ENCODE results near the gene NFATC3. TPM values are rescaled to one million over a fixed set of nuclear protein-coding genes. Genes with fewer than 3 reads are reported as not detected.

Gene NFATC3
- total RNA-seq, 1 donor from 2014 or later = 30.9 TPM

DNA sequence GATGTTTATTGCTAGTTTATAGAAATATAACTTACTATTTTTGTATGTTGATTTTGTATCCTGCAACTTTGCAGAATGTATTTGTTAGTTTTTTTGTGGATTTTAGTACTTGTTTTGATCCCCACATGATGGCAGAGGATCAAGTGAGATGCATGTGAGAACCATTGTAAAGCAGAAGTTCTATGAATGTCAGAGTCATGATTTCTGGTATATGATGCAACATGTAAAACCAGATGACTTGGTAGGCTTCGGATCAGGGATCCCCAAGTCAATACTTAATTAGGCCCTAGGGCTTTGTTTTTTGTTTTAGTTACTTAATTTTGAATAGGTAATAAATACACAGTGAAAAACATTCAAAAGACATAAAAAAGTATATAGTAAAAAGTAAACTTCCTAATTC is 104.9 kb downstream of the NFATC3 start:
- DNase-seq = no peak

- no peak for DNase-seq
These were observed 105.8 kb downstream of the NFATC3 start for GRCh38 chr16:68190736-68191510.

DNA sequence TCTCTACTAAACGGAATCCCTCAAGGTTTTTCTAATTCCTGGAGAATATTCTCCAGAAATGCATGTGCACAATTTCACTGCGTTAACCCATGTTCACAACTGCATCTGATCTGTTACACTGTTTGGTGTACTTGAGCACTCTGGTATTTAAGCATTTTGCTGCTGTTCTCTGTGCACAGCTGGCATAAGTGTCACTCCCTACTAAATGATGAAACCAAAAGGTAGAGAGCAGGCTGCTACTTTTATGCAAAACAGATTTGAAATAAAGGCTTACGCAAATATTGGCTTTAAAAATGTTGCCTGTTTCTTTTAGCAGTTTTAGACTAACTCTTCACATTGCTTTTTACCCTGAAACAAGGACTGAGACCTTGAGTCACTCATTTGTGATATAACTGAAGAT is 109.1 kb downstream of the NFATC3 start:
- no peak for DNase-seq

DNA sequence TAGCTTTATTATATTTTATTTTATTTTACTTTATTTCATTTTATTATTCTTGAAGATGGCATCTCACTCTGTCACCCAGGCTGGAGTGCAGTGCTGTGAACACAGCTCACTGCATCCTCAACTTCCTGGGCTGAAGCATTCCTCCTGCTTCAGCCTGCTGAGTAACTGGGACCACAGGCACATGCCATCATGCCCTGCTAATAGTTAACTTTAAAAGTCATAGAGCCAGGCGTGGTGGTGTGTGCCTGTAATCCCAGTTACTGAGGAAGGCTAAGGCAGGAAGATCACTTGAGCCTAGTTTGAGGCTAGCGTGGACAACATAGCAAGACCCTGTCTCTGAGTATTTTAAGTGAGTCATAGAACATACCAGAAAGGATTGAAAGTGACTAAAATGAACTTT is 112.1 kb downstream of the NFATC3 start:
- no peak for DNase-seq

DNA sequence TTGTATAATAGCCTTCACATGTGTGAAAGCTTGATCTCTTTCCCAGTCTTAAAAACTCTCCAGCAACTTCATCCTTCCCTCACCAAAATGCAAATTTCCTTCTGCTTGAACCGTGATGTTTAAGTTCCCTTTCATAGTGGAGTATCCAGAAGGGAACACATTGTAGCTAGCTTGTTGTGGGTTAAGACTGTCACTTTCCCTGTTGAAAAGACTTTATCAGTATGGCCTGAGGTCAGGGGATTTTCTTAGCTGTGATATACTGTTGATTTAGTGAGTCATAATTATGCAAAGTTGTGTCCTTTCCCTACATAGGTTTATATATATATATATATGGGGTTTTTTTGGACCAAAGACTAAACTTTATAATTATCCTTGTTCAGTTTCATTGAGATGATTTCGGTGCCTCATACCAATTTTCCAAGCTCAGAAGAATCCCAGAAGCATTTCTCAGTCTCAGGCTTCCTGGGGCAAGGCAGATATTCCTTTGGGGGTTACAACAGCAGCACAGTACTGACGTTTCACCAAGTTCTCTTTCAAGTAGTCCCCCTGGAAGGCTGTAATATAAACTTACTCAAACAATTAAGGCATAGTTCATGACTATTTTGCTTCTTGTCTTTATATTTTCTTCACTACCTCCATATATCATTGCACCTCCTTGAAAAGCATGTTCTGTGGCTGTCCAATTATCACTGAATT is 115.1 kb downstream of the NFATC3 start:
- DNase-seq = no peak

- peak; percentile 76 for DNase-seq
These were observed 116.9 kb downstream of the NFATC3 start for GRCh38 chr16:68202091-68202519.

DNA sequence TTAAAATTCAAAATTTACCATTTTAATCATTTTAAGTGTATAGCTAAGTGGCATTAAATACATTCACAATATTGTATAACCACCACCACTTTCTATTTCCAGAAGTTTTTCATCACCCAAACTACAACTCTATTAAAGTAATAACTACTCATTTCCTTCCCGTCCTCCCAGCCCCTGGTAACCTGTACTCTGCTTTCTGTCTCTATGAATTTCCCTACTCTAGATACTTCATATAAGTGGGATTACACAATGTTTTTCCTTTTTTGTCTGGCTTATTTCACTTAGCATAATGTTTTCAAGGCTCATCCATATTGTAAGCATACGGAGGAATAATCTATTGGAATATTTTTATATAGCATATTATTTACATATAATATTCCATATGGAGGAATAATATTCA is 121.1 kb downstream of the NFATC3 start:
- no peak for DNase-seq

DNA sequence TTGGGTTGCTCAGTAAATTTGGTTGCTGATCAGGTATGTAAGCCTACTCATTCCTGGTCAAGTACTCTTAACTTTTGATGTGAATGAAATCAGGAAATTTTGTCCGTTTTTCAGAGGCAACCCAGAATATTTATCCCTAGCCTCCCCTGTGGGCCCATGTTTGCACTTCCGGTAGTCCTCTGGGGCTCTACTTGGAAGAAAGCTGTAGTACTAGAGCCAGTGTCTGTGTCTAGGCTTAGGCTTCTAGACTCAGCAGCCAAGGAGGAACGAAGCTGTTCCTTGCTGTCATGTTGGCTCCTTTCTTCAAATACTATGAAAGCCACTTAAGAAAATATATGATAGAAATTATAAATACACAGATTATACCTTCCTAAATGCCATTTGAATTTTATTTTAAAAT is 129.6 kb downstream of the NFATC3 start:
- DNase-seq = no peak

- DNase-seq = no peak
These were observed 130.1 kb downstream of the NFATC3 start for GRCh38 chr16:68215302-68215701.

- DNase-seq = no peak
These were observed 131.1 kb downstream of the NFATC3 start for GRCh38 chr16:68216240-68216639.

DNA sequence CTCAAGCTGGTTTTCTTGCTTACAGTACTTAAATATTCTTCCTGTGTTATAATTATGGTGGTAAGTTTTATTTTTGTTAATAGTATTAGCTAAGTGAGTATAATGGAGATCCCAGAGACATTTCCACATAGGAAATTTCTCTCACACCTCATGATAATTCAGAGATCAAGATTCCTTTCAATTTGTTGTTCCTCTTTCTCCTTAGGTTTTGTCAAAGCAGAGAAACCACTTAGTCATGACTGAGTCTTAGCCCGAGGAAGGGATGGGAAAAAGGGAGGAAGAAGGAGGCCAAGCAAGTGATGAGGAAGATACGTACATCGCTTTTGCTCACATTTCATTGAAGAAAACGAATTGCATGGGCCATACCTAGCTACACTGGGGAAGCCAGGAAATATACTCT is 132.3 kb downstream of the NFATC3 start:
- DNase-seq = no peak

DNA sequence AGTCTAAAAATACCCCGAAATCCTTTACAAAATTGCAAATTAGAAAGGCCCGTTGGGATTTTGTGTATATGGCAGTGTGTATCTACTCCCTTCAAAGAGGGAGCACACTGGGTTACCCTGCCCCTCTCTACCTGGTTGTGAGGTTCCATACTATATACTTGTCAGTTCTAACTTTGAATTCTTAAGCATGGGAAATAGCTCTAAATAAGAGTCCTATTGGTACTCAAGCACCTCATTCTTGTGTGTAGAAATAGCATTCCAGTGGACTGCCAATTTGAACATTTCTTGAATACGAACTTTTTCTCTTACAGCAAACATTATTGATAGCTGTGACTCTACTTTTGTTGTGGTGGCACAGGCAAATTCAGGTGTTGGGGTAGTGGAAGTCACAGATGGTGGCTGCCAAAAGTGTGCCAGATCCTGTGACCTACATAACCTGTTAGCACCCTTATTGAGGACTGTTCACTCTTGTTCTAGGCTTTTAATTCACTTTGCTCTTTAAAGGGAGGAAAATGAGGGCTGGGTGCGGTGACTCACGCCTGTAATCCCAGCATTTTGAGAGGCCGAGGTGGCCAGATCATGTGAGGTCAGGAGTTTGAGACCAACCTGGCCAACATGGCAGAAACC is 134.7 kb downstream of the NFATC3 start:
- DNase-seq = no peak

- DNase-seq = no peak
These were observed 137.9 kb downstream of the NFATC3 start for GRCh38 chr16:68223072-68223471.

DNA sequence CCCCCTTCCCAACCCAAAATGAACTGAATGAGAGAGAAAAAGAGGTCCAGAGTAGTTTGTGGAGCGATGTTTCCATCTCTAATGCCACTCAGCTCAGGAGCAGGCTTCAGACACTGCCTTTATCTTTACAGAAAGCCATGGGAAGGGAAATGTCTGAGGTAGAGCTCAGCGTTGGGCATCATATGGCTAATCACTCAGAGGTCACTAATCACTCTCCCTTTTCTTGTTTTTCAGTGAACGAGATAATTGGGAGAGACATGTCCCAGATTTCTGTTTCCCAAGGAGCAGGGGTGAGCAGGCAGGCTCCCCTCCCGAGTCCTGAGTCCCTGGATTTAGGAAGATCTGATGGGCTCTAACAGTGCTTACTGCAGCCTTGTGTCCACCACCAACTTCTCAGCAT is 140.9 kb downstream of the NFATC3 start:
- no peak for DNase-seq

DNA sequence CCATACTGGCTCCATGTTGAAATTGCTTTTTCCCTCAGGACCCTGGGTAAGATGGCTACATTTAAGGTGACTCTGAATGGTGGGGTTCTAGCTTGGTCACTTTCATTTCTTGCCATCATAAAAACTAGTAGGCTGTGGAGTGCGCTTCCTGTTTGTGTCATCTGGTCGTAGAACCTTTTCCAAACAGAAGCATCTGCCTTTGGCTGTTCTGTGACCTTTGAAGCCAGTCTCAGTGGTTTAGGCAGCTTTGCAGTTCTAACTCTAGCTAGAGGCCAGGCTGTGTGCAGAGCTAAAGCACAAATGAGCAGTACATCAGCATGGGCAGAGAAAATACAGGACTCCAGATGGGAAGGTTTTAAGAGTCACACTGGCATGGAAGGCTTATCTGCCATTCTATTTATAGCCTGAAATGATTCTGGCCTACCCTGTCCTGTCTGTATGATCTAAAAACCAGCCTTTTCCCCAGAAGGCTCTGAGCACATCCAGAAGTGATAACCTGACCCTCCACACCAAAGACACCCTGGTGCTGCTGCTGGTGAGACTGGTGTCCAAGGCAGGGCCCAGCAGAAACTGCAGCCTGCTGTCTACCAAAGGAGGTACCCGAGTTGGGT is 142.1 kb downstream of the NFATC3 start:
- DNase-seq = no peak

DNA sequence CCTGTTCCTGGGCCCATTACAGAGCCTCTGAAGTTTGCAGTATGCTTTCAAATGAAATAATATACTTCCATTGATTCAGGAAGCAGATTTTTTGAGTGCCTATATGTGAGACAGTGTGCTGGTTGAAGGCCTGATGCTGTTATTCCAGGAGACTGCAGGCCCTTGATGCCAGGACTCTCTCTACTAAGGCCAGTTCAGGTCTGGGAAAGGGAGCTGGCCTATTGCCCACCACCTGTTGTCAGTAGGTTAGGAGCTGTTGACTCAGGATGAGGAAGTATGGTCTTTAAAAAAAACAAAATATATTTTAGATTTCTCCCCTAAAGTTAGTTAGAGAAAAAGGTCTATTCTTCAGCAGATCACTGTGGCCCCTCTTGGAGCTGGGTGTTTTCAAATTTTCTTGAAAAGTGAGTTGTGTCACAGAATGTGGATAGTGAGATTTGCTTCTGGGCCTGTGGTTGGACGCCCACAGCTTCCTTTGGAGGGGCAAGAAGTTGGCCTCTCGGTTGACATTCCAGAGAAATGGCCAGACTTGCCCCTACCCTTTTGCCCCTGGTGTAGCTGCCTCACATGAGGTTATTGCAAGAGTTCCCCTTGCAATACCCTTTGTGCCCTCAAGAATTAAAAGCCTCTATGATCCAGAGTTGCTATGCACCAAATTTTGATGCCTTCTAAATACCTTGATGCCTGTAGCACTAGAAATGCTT is 142.8 kb downstream of the NFATC3 start:
- DNase-seq = peak; percentile 64

DNA sequence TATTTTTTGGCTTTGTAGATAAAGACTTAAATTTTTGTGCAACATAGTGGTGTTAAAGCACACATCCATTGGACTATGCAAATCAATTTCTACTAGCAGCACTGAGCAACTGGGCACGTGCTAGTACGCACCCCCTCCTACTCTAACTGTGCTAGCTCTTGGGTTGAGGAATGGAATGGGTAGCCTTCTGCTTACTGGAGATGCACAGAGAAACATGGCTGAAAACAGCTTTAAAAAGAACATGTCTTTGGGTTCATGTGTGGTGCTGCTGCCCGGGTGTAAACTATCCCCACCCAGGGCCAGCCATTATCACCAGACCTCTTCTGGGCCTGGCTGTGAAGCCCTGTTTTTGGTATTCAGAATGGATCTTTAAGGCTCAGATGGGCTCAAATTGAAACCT is 143.5 kb downstream of the NFATC3 start:
- DNase-seq = no peak

DNA sequence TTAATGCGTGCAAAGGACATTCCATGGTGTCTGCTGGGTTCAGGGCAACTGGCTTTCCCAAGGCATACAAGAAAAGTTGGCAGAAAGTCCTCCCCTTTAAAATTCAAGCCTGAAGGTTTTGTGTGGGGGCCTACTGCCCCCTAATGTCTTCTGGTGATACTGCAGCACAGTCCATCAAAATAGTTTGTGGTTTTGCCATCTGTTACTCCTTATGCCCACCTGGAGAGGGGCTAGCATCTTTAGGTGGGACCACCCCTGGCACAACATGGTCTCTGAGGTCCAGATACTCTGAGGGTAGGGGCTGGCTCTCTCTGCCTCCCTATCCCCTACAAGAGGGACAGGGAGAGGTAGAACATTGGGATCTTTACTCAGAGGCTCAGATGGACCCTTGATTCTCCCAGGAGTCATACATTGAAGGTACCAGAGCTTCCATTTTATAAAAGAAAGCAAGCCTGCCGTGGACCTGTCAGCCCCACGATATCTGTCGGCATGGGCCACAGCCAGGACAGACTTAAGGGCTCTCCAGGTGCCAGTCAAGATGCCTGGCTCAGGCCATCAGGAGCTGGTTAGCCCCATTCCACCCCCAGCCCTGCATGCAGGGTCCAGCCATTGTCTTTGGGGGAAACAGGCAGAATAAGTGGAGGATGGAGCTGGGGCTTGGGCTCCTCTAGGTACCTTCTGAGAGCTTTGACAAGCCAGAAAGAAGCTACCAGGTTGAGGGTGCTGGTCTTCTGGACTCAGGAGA is 144.4 kb downstream of the NFATC3 start:
- DNase-seq = peak; percentile 85

DNA sequence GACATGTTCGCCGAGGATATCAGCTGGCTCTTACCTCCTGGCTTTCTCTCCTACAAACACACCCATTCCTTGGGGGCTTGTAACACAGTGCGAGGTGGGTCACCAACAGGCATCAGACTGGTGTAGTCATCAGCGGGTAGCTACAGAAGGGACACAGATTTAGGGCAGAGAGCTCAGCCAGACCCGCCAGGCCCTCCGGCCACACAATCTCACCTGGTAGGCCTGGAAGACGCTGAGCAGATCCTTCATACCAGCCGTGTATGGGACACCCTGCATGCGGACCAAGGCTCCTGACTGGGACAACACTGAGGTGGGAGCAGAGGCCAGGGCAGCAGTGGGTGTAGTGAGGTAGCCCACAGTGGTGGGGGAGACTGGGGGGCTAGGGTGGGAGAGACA is 145.0 kb downstream of the NFATC3 start:
- no peak for DNase-seq

DNA sequence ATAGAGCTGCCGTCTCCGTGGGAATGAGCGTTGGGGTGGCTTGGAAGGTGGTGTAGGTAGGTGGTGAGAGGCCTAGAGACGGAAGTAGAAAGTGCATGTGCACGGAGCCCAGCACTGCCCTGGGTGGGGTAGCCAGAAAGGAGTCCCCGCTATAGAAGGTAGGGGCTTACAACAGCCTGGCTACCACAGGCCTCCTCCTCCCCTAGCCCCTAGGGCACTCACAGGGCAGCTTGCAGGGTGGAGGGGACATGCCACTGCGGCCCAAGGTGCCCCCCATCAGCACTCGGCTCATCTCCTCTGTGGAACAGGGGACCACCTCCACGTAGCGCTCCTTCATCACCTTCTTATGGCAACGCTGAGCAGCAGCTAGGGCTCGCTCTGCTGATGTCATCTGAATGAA is 145.8 kb downstream of the NFATC3 start:
- no peak for DNase-seq

- no peak for DNase-seq
These were observed 146.4 kb downstream of the NFATC3 start for GRCh38 chr16:68231384-68232136.

Measured in tongue (tissue), 2 donors.